HEK293 (cell line): ENCODE results near the gene INPP5D.

Source experiments
- CTCF ChIA-PET: fragments of 350-600 bp; formaldehyde crosslinking; extraction: SDS; loops from one replicate; lab custom pipeline; 2021; ENCODE audit warnings: antibody characterized with exemption; lab: Yijun Ruan, JAX
- POLR2A ChIA-PET: fragments of 300-600 bp; formaldehyde crosslinking; extraction: SDS; loops from one replicate; lab custom pipeline; 2020; ENCODE audit warnings: antibody characterized with exemption, inconsistent platforms; lab: Yijun Ruan, JAX
- H3K27ac ChIP-seq: fragments of 200-500 bp; sonication (Bioruptor generic); 2 replicates; pipeline ENCODE4 v1.5.1; 2014; ENCODE audit warnings: low read depth, low read length, control low read depth, inconsistent platforms; ENCODE audit errors: extremely low read depth
- H3K36me3 ChIP-seq, 2 experiments: fragments of 200-500 bp in 1 of 2; sonication (Bioruptor generic) in 1 of 2; 1 replicate in 1 of 2; 2 replicates in 1 of 2; pipeline ENCODE4 v1.5.1; 2014 to 2017; ENCODE audit warnings: inconsistent platforms in 2 of 2, low read length in 2 of 2; ENCODE audit not compliant: control insufficient read depth in 2 of 2, insufficient read depth in 1 of 2
- H3K4me1 ChIP-seq: fragments of 200-500 bp; sonication (Bioruptor generic); 2 replicates; pipeline ENCODE4 v1.5.1; 2014; ENCODE audit warnings: mild to moderate bottlenecking, low read length, inconsistent platforms; ENCODE audit not compliant: control insufficient read depth, insufficient read depth
- H3K4me3 ChIP-seq: 2 replicates; pipeline ENCODE4 v1.5.1; 2011; ENCODE audit warnings: low read depth, mild to moderate bottlenecking, control low read depth, low read length, moderate library complexity
- H3K9me3 ChIP-seq: fragments of 200-500 bp; sonication (Bioruptor generic); 2 replicates; pipeline ENCODE4 v1.5.1; 2014; ENCODE audit warnings: low read depth, low read length, inconsistent platforms; ENCODE audit not compliant: control insufficient read depth, insufficient read depth
- GLIS2 ChIP-seq: fragments of 450-650 bp; formaldehyde crosslinking; IDR thresholded peaks from 2 replicates; pipeline ENCODE4 v1.5.1; 2016; ENCODE audit warnings: missing biosample characterization, missing genetic modification characterization
- KLF9 ChIP-seq: fragments of 450-650 bp; formaldehyde crosslinking; IDR thresholded peaks from 2 replicates; pipeline ENCODE4 v1.5.1; 2016; ENCODE audit warnings: missing biosample characterization, missing genetic modification characterization, low read depth
- MEIS1 ChIP-seq: sonication (generic); formaldehyde crosslinking; IDR thresholded peaks from 2 replicates; pipeline ENCODE4 v1.8.1; 2022; ENCODE audit warnings: missing genetic modification reagents, mild to moderate bottlenecking, borderline replicate concordance
- REPIN1 ChIP-seq: fragments of 450-650 bp; formaldehyde crosslinking; IDR thresholded peaks from 2 replicates; pipeline ENCODE4 v1.5.1; 2017; ENCODE audit warnings: missing biosample characterization, missing genetic modification characterization, low read depth
- SCRT1 ChIP-seq: fragments of 450-650 bp; formaldehyde crosslinking; IDR thresholded peaks from 2 replicates; pipeline ENCODE4 v1.5.1; 2016; ENCODE audit warnings: missing biosample characterization, missing genetic modification characterization, borderline replicate concordance
- SP3 ChIP-seq: fragments of 450-650 bp; formaldehyde crosslinking; IDR thresholded peaks from 2 replicates; pipeline ENCODE4 v1.5.1; 2016; ENCODE audit warnings: missing biosample characterization, missing genetic modification characterization
- YY1 ChIP-seq: fragments of 450-650 bp; formaldehyde crosslinking; IDR thresholded peaks from 2 replicates; pipeline ENCODE4 v1.5.1; 2018; ENCODE audit warnings: missing biosample characterization, missing genetic modification characterization
- ZNF184 ChIP-seq: fragments of 450-650 bp; IDR thresholded peaks from 2 replicates; pipeline ENCODE4 v1.5.1; 2018; ENCODE audit warnings: missing biosample characterization, mild to moderate bottlenecking, missing genetic modification characterization
- ZNF274 ChIP-seq, 2 experiments: fragments of 200-500 bp in 1 of 2; fragments of 450-650 bp in 1 of 2; sonication (Bioruptor generic) in 1 of 2; formaldehyde crosslinking in 1 of 2; IDR thresholded peaks; 2 replicates each; pipeline versions ENCODE4 v1.5.1 to v1.6.1; 2014 to 2016; ENCODE audit warnings: borderline replicate concordance in 1 of 2, inconsistent platforms in 1 of 2, low read length in 1 of 2, missing biosample characterization in 1 of 2, missing genetic modification characterization in 1 of 2
- ZNF302 ChIP-seq: fragments of 450-650 bp; formaldehyde crosslinking; IDR thresholded peaks from 2 replicates; pipeline ENCODE4 v1.5.1; 2016; ENCODE audit warnings: missing biosample characterization, missing genetic modification characterization, low read depth
- ZNF311 ChIP-seq: fragments of 450-650 bp; formaldehyde crosslinking; IDR thresholded peaks from 2 replicates; pipeline ENCODE4 v1.5.1; 2017; ENCODE audit warnings: missing biosample characterization, missing genetic modification characterization, borderline replicate concordance
- ZNF366 ChIP-seq: fragments of 450-650 bp; formaldehyde crosslinking; conservative IDR thresholded peaks from 2 replicates; pipeline ENCODE4 v1.5.1; 2016; ENCODE audit warnings: missing biosample characterization, missing genetic modification characterization
- ZNF426 ChIP-seq: fragments of 450-650 bp; formaldehyde crosslinking; IDR thresholded peaks from 2 replicates; pipeline ENCODE4 v1.5.1; 2017; ENCODE audit warnings: missing biosample characterization, missing genetic modification characterization, mild to moderate bottlenecking, inconsistent platforms, moderate library complexity
- ZNF510 ChIP-seq: fragments of 450-650 bp; formaldehyde crosslinking; IDR thresholded peaks from 2 replicates; pipeline ENCODE4 v1.5.1; 2018; ENCODE audit warnings: mild to moderate bottlenecking, missing genetic modification characterization, missing biosample characterization; ENCODE audit not compliant: insufficient replicate concordance
- ZNF561 ChIP-seq: fragments of 450-650 bp; IDR thresholded peaks from 2 replicates; pipeline ENCODE4 v1.5.1; 2018; ENCODE audit warnings: missing biosample characterization, missing genetic modification characterization, borderline replicate concordance
- ZNF658 ChIP-seq: fragments of 450-650 bp; formaldehyde crosslinking; IDR thresholded peaks from 2 replicates; pipeline ENCODE4; 2016; ENCODE audit warnings: missing biosample characterization, missing genetic modification characterization
- ZNF768 ChIP-seq: fragments of 450-650 bp; formaldehyde crosslinking; IDR thresholded peaks from 2 replicates; pipeline ENCODE4 v1.5.1; 2018; ENCODE audit warnings: missing biosample characterization, mild to moderate bottlenecking, missing genetic modification characterization
- ZNF792 ChIP-seq: fragments of 450-650 bp; formaldehyde crosslinking; IDR thresholded peaks from 2 replicates; pipeline ENCODE4 v1.5.1; 2016; ENCODE audit warnings: missing biosample characterization, missing genetic modification characterization
- ZSCAN16 ChIP-seq: fragments of 450-650 bp; formaldehyde crosslinking; IDR thresholded peaks from 2 replicates; pipeline ENCODE4 v1.5.1; 2016; ENCODE audit warnings: missing biosample characterization, missing genetic modification characterization
- TF ChIP-seq, protein P1 (sequence below): fragments of 450-650 bp; formaldehyde crosslinking; IDR thresholded peaks from 2 replicates; pipeline ENCODE4 v1.5.1; 2016; ENCODE audit warnings: missing biosample characterization, missing genetic modification characterization
- TF ChIP-seq, protein P2 (sequence below): fragments of 450-650 bp; formaldehyde crosslinking; IDR thresholded peaks from 2 replicates; pipeline ENCODE4 v1.5.1; 2016; ENCODE audit warnings: missing biosample characterization, missing genetic modification characterization
- TF ChIP-seq, protein P3 (sequence below): fragments of 450-650 bp; formaldehyde crosslinking; IDR thresholded peaks from 2 replicates; pipeline ENCODE4 v1.5.1; 2017; ENCODE audit warnings: missing biosample characterization, missing genetic modification characterization
- TF ChIP-seq, protein P4 (sequence below): fragments of 450-650 bp; formaldehyde crosslinking; conservative IDR thresholded peaks from 2 replicates; pipeline ENCODE4 v1.5.1; 2016; ENCODE audit warnings: low read depth, missing biosample characterization, missing genetic modification characterization

Gene INPP5D

DNA sequence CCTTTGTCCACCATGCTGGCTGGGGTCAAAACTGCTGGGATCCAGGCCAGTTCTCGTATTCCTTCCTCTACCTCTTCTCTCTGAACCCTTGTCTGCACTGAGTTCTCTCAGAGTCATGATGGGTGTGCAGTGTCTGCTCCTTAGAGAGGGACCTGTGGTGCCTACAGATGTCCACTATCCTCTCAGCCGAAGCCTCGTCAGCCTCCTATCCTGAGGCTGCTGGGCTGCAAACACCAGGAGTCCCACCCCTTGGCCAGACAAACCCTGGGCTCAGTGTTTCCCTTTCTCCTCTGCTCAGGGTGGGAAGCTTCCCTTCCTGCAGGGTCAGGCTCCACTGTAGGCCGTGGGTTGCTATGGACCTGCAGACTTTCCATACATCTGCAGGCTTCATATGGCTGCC, 2.3 kb downstream of the INPP5D start:
- no peaks in the 10 kb centered on the region for H3K36me3 ChIP-seq
- H3K27ac ChIP-seq = no peak overlapping the region
- TF ChIP-seq ZNF274 (IDR thresholded peaks at IDR 0.05; ENCODE audit: low read length) (no peak), ZNF274 (tag by site-specific recombination; IDR thresholded peaks at IDR 0.05; ENCODE audit: borderline replicate concordance) (no peak), ZNF510 (tag by site-specific recombination) (no peak), SCRT1 (no peak), REPIN1 (tag by site-specific recombination) (no peak), ZNF311 (tag by site-specific recombination) (no peak), GLIS2 (tag by site-specific recombination) (no peak), ZNF426 (tag by site-specific recombination) (no peak), KLF9 (tag by site-specific recombination) (no peak), ZNF302 (tag by site-specific recombination) (no peak), SP3 (tag by site-specific recombination) (no peak), ZNF561 (no peak)
- TF ChIP-seq, protein P1, sequence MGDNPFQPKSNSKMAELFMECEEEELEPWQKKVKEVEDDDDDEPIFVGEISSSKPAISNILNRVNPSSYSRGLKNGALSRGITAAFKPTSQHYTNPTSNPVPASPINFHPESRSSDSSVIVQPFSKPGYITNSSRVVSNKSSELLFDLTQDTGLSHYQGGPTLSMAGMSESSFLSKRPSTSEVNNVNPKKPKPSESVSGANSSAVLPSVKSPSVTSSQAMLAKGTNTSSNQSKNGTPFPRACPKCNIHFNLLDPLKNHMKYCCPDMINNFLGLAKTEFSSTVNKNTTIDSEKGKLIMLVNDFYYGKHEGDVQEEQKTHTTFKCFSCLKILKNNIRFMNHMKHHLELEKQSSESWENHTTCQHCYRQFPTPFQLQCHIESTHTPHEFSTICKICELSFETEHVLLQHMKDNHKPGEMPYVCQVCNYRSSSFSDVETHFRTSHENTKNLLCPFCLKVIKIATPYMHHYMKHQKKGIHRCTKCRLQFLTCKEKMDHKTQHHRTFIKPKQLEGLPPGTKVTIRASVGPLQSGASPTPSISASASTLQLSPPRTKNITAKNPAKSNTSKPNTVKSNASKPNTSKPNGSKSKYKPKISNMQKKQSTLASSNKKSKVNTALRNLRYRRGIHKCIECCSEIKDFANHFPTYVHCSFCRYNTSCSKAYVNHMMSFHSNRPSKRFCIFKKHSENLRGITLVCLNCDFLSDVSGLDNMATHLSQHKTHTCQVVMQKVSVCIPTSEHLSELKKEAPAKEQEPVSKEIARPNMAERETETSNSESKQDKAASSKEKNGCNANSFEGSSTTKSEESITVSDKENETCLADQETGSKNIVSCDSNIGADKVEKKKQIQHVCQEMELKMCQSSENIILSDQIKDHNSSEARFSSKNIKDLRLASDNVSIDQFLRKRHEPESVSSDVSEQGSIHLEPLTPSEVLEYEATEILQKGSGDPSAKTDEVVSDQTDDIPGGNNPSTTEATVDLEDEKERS = no peak
- TF ChIP-seq, protein P2, sequence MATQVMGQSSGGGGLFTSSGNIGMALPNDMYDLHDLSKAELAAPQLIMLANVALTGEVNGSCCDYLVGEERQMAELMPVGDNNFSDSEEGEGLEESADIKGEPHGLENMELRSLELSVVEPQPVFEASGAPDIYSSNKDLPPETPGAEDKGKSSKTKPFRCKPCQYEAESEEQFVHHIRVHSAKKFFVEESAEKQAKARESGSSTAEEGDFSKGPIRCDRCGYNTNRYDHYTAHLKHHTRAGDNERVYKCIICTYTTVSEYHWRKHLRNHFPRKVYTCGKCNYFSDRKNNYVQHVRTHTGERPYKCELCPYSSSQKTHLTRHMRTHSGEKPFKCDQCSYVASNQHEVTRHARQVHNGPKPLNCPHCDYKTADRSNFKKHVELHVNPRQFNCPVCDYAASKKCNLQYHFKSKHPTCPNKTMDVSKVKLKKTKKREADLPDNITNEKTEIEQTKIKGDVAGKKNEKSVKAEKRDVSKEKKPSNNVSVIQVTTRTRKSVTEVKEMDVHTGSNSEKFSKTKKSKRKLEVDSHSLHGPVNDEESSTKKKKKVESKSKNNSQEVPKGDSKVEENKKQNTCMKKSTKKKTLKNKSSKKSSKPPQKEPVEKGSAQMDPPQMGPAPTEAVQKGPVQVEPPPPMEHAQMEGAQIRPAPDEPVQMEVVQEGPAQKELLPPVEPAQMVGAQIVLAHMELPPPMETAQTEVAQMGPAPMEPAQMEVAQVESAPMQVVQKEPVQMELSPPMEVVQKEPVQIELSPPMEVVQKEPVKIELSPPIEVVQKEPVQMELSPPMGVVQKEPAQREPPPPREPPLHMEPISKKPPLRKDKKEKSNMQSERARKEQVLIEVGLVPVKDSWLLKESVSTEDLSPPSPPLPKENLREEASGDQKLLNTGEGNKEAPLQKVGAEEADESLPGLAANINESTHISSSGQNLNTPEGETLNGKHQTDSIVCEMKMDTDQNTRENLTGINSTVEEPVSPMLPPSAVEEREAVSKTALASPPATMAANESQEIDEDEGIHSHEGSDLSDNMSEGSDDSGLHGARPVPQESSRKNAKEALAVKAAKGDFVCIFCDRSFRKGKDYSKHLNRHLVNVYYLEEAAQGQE = no peak
- TF ChIP-seq, protein P3, sequence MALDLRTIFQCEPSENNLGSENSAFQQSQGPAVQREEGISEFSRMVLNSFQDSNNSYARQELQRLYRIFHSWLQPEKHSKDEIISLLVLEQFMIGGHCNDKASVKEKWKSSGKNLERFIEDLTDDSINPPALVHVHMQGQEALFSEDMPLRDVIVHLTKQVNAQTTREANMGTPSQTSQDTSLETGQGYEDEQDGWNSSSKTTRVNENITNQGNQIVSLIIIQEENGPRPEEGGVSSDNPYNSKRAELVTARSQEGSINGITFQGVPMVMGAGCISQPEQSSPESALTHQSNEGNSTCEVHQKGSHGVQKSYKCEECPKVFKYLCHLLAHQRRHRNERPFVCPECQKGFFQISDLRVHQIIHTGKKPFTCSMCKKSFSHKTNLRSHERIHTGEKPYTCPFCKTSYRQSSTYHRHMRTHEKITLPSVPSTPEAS (tag by site-specific recombination) = no peak
- no peaks in the 10 kb centered on the region for H3K9me3 ChIP-seq
- no peak overlapping the region for H3K4me3 ChIP-seq
- ChIA-PET CTCF (interaction anchor here (0.6 to 1.0 kb wide), 2 partner anchors 9 to 392 kb away, joined by 3 to 5 read pairs; no protein-coding TSS in a partner anchor), POLR2A (interaction anchor here (0.5 kb wide), 1 partner anchor 120 kb away, joined by 4 read pairs; no protein-coding TSS in a partner anchor)
- H3K4me1 ChIP-seq = no peaks in the 10 kb centered on the region

DNA sequence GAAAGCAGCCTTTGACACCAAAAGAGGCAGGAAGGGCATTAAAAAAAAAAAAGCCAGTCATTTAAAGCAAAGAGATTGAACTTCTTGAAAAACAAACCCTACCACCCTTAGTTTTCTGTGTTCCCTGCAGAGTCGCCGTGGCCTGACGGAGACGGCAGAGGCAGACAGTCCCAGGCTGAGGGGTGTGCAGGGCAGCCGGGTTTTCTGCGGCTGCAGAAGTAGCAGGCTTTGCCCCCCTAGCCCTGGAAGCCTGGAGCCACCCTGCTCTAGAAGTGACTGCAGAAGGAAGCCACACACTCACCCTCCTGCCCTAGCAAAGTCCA, 2.8 kb downstream of the INPP5D start:
- H3K4me3 ChIP-seq = no peak overlapping the region
- ChIA-PET CTCF (no interaction called here), POLR2A (interaction anchor here (0.5 kb wide), 1 partner anchor 120 kb away, joined by 4 read pairs; no protein-coding TSS in a partner anchor)
- no peak overlapping the region for H3K27ac ChIP-seq
- H3K4me1 ChIP-seq = no peaks in the 10 kb centered on the region
- H3K36me3 ChIP-seq = no peaks in the 10 kb centered on the region
- H3K9me3 ChIP-seq = no peaks in the 10 kb centered on the region
- TF ChIP-seq ZNF658 (tag by site-specific recombination) (no peak), ZNF184 (tag by site-specific recombination) (no peak), ZNF426 (tag by site-specific recombination) (no peak), ZNF768 (tag by site-specific recombination) (no peak), ZNF366 (tag by site-specific recombination) (no peak), ZSCAN16 (no peak), MEIS1 (CRISPR knock-in tag) (no peak), ZNF792 (no peak), YY1 (tag by site-specific recombination) (no peak)
- TF ChIP-seq, protein P4, sequence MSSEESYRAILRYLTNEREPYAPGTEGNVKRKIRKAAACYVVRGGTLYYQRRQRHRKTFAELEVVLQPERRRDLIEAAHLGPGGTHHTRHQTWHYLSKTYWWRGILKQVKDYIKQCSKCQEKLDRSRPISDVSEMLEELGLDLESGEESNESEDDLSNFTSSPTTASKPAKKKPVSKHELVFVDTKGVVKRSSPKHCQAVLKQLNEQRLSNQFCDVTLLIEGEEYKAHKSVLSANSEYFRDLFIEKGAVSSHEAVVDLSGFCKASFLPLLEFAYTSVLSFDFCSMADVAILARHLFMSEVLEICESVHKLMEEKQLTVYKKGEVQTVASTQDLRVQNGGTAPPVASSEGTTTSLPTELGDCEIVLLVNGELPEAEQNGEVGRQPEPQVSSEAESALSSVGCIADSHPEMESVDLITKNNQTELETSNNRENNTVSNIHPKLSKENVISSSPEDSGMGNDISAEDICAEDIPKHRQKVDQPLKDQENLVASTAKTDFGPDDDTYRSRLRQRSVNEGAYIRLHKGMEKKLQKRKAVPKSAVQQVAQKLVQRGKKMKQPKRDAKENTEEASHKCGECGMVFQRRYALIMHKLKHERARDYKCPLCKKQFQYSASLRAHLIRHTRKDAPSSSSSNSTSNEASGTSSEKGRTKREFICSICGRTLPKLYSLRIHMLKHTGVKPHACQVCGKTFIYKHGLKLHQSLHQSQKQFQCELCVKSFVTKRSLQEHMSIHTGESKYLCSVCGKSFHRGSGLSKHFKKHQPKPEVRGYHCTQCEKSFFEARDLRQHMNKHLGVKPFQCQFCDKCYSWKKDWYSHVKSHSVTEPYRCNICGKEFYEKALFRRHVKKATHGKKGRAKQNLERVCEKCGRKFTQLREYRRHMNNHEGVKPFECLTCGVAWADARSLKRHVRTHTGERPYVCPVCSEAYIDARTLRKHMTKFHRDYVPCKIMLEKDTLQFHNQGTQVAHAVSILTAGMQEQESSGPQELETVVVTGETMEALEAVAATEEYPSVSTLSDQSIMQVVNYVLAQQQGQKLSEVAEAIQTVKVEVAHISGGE (tag by site-specific recombination) = no peak
